Heart right ventricle (tissue), 16 donors: ENCODE results near the gene RIT2. TPM values are rescaled to one million over a fixed set of nuclear protein-coding genes. Genes with fewer than 3 reads are reported as not detected.

ENCODE experiments used
- ATAC-seq, 8 donors: fragments of 200-7000 bp; cut with Tn5 transposase; one replicate each; pipeline ENCODE4 v1.9.1; 2020; ENCODE audit warnings: mild to moderate bottlenecking in 8 of 8, moderate library complexity in 8 of 8, moderate number of reproducible peaks in 1 of 8
- DNase-seq, 2 donors: peaks; one replicate each; pipeline ENCODE4 v3.0.0-alpha.2; 2020
- H3K27ac ChIP-seq, 10 donors: fragments of 200-600 bp; sonication (generic) in 2 of 10; one replicate each; pipeline versions ENCODE4 v1.5.0 to v1.8.0; 2020 to 2022; ENCODE audit warnings: mild to moderate bottlenecking in 3 of 10
- H3K27me3 ChIP-seq, 7 donors: fragments of 200-600 bp; one replicate each; pipeline ENCODE4 v1.8.0; 2021 to 2022; ENCODE audit warnings: mild to moderate bottlenecking in 2 of 7
- H3K36me3 ChIP-seq, 9 donors: fragments of 200-600 bp; sonication (generic) in 1 of 9; one replicate each; pipeline versions ENCODE4 v1.5.0 to v1.8.0; 2020 to 2022; ENCODE audit warnings: mild to moderate bottlenecking in 2 of 9
- H3K4me1 ChIP-seq, 9 donors: fragments of 200-600 bp; sonication (generic) in 1 of 9; one replicate each; pipeline versions ENCODE4 v1.5.0 to v1.8.0; 2020 to 2022; ENCODE audit warnings: mild to moderate bottlenecking in 4 of 9
- H3K4me3 ChIP-seq, 10 donors: fragments of 200-600 bp; sonication (generic) in 2 of 10; one replicate each; pipeline versions ENCODE4 v1.5.0 to v1.8.0; 2020 to 2022; ENCODE audit warnings: mild to moderate bottlenecking in 7 of 10, moderate library complexity in 2 of 10
- H3K9me3 ChIP-seq, 11 donors: fragments of 200-600 bp in 10 of 11; sonication (generic) in 2 of 11; one replicate each; pipeline versions ENCODE4 v1.5.0 to v1.8.0; 2013 to 2022; ENCODE audit warnings: mild to moderate bottlenecking in 2 of 11, control low read depth in 1 of 11, moderate library complexity in 1 of 11
- CTCF ChIP-seq, 9 donors: fragments of 200-600 bp; sonication (generic) in 2 of 9; IDR thresholded peaks; one replicate each; pipeline versions ENCODE4 v1.5.0 to v1.8.0; 2021 to 2022; ENCODE audit warnings: antibody characterized with exemption in 9 of 9, mild to moderate bottlenecking in 5 of 9, moderate library complexity in 1 of 9
- WGBS, 2 donors: extraction: QIAGEN DNeasy Blood & Tissue Kit; methylation state at CpG; one replicate each; pipeline ENCODE4 v1.1.7; 2013; ENCODE audit warnings: inconsistent platforms in 1 of 2; 5-methylcytosine and 5-hydroxymethylcytosine counted together
- intact Hi-C, 10 donors: fragments of 100-400 bp; cut with DNase I; formaldehyde crosslinking; loops; one replicate each; pipeline versions ENCODE4 v1.11.1 to v1.14.2; 2022
- polyA plus RNA-seq, 2 donors: library from polyadenylated mRNA; stranded (reverse); fragments of 200-250 nt; gene quantifications; one replicate each; pipeline ENCODE4 v1.2.3, GENCODE V29; 2013
- total RNA-seq, 10 donors: library from RNA; stranded (reverse); fragmentation: NEBNext Ultra II Directional in 3 of 10; extraction: Animal tissue kit (Norgen Biotek cat#: 25700) in 3 of 10; gene quantifications; one replicate each; pipeline versions ENCODE4 v1.2.1 to v1.2.4, GENCODE V29; 2021 to 2023
- donor health status: Arrhythmogenic right ventricular cardiomyopathy.
- donor health status: ischemic (EF 13 %, LVEDD 7.1; RV severe dilation, severe dysfunction).
- donor health status: healthy with polysubstance abuse.
- donor health status: DM: no; HTN: yes; CAD: no.
- donor health status: DM: no; HTN: no; CAD: no.
- donor health status: ischemic (EF 25% LVEDD 6.9; RV normal size, moderate dysfunction).
- donor health status: ischemic (EF 25% LVEDD 5.7; RV mildly dilated, moderate dysfunction).
- donor health status: healthy.
- donor health status: DM: yes; HTN: yes; CAD: no.
- donor health status: Ischemic cardiomyopathy.
- donor health status: ischemic (EF 35%, LVEDD 5.7; RV mildly dilated, moderate dysfunction).
- donor health status: nonischemic (EF 11% LVEDD 7.7; RV severe dilation, severe dysfunction).
- donor health status: DM: yes; HTN: yes; CAD: no.
- donor health status: PGD.
- donor health status: ischemic (EF 29% LVEDD 5.4; RV normal size, mild dysfunction).
- donor health status: nonischemic (EF 23%, LVEDD 6.1; RV moderate dilation, normal function).

RIT2 gene
- total and polyA plus RNA-seq, 12 donors = not detected

DNA sequence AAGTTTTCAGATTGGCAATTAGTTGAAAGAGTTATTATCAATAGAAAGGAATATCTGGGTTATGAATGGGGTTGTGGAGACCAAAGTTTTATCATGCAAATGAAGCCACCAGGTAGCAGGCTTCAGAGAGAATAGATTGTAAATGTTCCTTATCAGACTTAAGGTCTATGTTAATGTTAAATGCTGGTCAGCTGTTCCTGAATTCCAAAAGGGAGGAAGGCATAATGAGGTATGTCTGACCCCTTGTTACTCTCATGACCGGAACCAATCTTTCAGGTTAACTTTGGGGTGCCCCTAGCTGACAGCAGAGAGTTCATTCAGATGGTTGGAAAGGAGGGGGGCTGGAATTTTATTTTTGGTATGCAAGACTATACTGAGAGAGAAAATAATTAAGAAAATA, 47.9 kb downstream of the RIT2 start:
- no peaks in the 10 kb centered on the region for H3K36me3 ChIP-seq
- no peaks in the 10 kb centered on the region for H3K4me1 ChIP-seq
- H3K27ac ChIP-seq = no peak overlapping the region
- no peak for TF ChIP-seq CTCF (IDR thresholded peaks at IDR 0.05)
- 94 to 96% methylated on average over 1 of the region's 1 CpG for WGBS, 2 donors
- no peaks in the 10 kb centered on the region for H3K9me3 ChIP-seq
- H3K27me3 ChIP-seq = no peaks in the 10 kb centered on the region
- no peak for ATAC-seq
- no peak overlapping the region for H3K4me3 ChIP-seq
- no peak for DNase-seq
- intact Hi-C loops = loop anchor here in 1 of 10 donors (10.0 kb wide), 1 partner anchor 57 kb away; no protein-coding TSS in a partner anchor

DNA sequence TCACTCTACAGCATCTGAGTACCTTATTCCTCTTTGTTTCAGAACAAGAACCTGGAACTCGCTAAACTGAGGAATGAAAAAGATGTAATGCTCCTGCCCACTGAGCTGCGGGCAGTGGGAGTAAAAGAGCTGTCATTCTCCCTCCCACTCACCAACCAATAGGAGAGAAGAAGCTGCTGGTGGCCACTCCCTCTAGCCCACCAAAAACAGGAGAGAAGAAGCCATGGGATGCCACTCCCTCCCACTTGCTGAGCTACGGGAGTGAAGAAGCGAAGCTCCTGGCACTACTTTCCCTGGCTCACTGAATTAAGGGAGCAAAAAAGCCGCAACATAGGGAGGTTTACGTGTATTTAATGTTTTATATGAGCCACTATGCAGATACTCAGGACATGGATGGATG, 53.7 kb downstream of the RIT2 start:
- DNase-seq = no peak

GRCh38 chr18:43061318-43061717, 54.2 kb downstream of the RIT2 start:
- Histone ChIP-seq H3K27ac (no peak overlapping the region), H3K4me1 (no peaks in the 10 kb centered on the region), H3K9me3 (no peaks in the 10 kb centered on the region), H3K4me3 (no peak overlapping the region), H3K36me3 (no peaks in the 10 kb centered on the region), H3K27me3 (no peaks in the 10 kb centered on the region)
- 79 to 94% methylated on average over 4 of the region's 4 CpGs for WGBS, 2 donors
- ATAC-seq = no peak
- DNase-seq = no peak
- no peak for TF ChIP-seq CTCF (IDR thresholded peaks at IDR 0.05)
- intact Hi-C loops = loop anchor here in 1 of 10 donors (10.0 kb wide), 1 partner anchor 63 kb away; no protein-coding TSS in a partner anchor

More for the DNA sequence above, 53.7 kb downstream of the RIT2 start:
- H3K27me3 ChIP-seq = no peaks in the 10 kb centered on the region
- no peak overlapping the region for H3K4me3 ChIP-seq
- no peak for ATAC-seq
- intact Hi-C loops = loop anchor here in 1 of 10 donors (10.0 kb wide), 1 partner anchor 63 kb away; no protein-coding TSS in a partner anchor
- no peaks in the 10 kb centered on the region for H3K36me3 ChIP-seq
- 92 to 95% methylated on average over 6 of the region's 6 CpGs for WGBS, 2 donors
- TF ChIP-seq CTCF (IDR thresholded peaks at IDR 0.05) = no peak
- no peaks in the 10 kb centered on the region for H3K4me1 ChIP-seq
- H3K27ac ChIP-seq = no peak overlapping the region
- H3K9me3 ChIP-seq = no peaks in the 10 kb centered on the region

DNA sequence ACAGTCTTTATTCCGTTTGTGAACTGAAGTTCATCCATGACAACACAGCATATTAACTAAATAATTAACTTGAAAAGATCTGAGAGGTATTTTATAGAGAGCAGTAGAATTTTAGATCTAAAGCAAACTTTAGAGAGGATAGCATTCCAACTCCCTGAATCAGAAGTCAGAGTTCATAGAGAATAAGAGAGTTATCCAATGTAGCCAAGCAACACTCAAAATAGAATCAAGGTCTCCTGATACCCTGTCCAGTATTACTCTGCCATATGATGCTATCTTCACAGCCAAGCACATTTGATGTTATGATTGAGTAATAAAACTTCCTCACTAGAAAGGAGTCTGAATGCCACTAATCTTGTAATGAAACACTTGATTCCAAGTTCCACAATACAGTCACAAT, 55.5 kb downstream of the RIT2 start:
- no peak for DNase-seq
- H3K27ac ChIP-seq = no peak overlapping the region
- no peaks in the 10 kb centered on the region for H3K27me3 ChIP-seq
- H3K4me1 ChIP-seq = no peaks in the 10 kb centered on the region
- intact Hi-C loops = loop anchor here in 1 of 10 donors (10.0 kb wide), 1 partner anchor 65 kb away; no protein-coding TSS in a partner anchor
- no peaks in the 10 kb centered on the region for H3K9me3 ChIP-seq
- 51 to 64% methylated on average over 1 of the region's 1 CpG for WGBS, 2 donors
- H3K36me3 ChIP-seq = no peaks in the 10 kb centered on the region
- no peak overlapping the region for H3K4me3 ChIP-seq
- no peak for ATAC-seq
- no peak for TF ChIP-seq CTCF (IDR thresholded peaks at IDR 0.05)
